Panc1 (cell line): ENCODE data around the gene PSME3IP1. TPM values are rescaled to one million over a fixed set of nuclear protein-coding genes. Genes with fewer than 3 reads are reported as not detected.

Experiments used
- ATAC-seq: fragments of 200-7000 bp; cut with Tn5 transposase; 2 replicates; pipeline ENCODE4 v1.9.1; 2020; ENCODE audit warnings: mild to moderate bottlenecking, moderate library complexity
- BruUV-seq: library from RNA; stranded (reverse); fragments of 400-500 nt; replicated peaks from 2 replicates; lab custom pipeline; 2021; lab: Mats Ljungman, UMichigan
- CTCF ChIA-PET: fragments of 300-600 bp; sonication (Branson Sonifier 250); formaldehyde crosslinking; loops from one replicate; lab custom pipeline; 2022; ENCODE audit warnings: antibody characterized with exemption; lab: Charles Lee
- POLR2A ChIA-PET: fragments of 300-600 bp; sonication (Branson Sonifier 250); formaldehyde crosslinking; loops from one replicate; lab custom pipeline; 2022; ENCODE audit warnings: antibody characterized with exemption; lab: Charles Lee
- DNase-seq: peaks from one replicate; pipeline ENCODE4 v3.0.0-alpha.2; 2010; ENCODE audit warnings: low read depth, low spot score
- H3K27ac ChIP-seq: 2 replicates; pipeline ENCODE4 v1.5.1; 2011; ENCODE audit warnings: mild to moderate bottlenecking, low read length, inconsistent platforms
- H3K27me3 ChIP-seq: fragments of 200-500 bp; sonication (Bioruptor generic); 2 replicates; pipeline ENCODE4 v1.6.0; 2014; ENCODE audit warnings: low read length, inconsistent platforms; ENCODE audit not compliant: control insufficient read depth, insufficient read depth
- H3K36me3 ChIP-seq: fragments of 200-500 bp; sonication (Bioruptor generic); 2 replicates; pipeline ENCODE4 v1.5.1; 2014; ENCODE audit warnings: inconsistent platforms, mild to moderate bottlenecking, low read length, moderate library complexity; ENCODE audit not compliant: control insufficient read depth, insufficient read depth
- H3K4me1 ChIP-seq: 2 replicates; pipeline ENCODE4 v1.5.1; 2011; ENCODE audit warnings: inconsistent platforms, mild to moderate bottlenecking, low read length, moderate library complexity; ENCODE audit not compliant: control insufficient read depth, insufficient read depth
- H3K4me3 ChIP-seq, 2 experiments: 2 replicates each; pipeline ENCODE4 v1.5.1; 2011 to 2012; ENCODE audit warnings: low read depth in 2 of 2, low read length in 2 of 2, mild to moderate bottlenecking in 2 of 2, inconsistent platforms in 1 of 2, moderate library complexity in 1 of 2
- H3K9me3 ChIP-seq: fragments of 200-500 bp; sonication (Bioruptor generic); 2 replicates; pipeline ENCODE4 v1.5.1; 2014; ENCODE audit warnings: low read depth, mild to moderate bottlenecking, inconsistent platforms, low read length, moderate library complexity; ENCODE audit not compliant: control insufficient read depth, insufficient read depth
- POLR2AphosphoS5 ChIP-seq: IDR thresholded peaks from 2 replicates; pipeline ENCODE4 v1.6.1; 2012; ENCODE audit warnings: mild to moderate bottlenecking, low read depth, low read length, moderate library complexity
- REST ChIP-seq, 2 experiments: IDR thresholded peaks; 2 replicates each; pipeline ENCODE4 v1.6.1; 2011 to 2012; ENCODE audit warnings: low read depth in 2 of 2, control low read depth in 1 of 2, low read length in 1 of 2, mild to moderate bottlenecking in 1 of 2, moderate library complexity in 1 of 2; ENCODE audit not compliant: insufficient read depth in 1 of 2
- SIN3A ChIP-seq: IDR thresholded peaks from 2 replicates; pipeline ENCODE4 v1.6.1; 2012; ENCODE audit warnings: low read depth, mild to moderate bottlenecking, low read length, moderate library complexity, borderline replicate concordance; ENCODE audit not compliant: insufficient read depth
- TCF7L2 ChIP-seq: IDR thresholded peaks from 2 replicates; pipeline ENCODE4 v1.6.1; 2011; ENCODE audit warnings: mild to moderate bottlenecking, low read depth, low read length, inconsistent platforms
- in situ Hi-C: cut with HindIII; loops from 2 replicates; pipeline ENCODE4 v1.10.0; 2016; ENCODE audit warnings: low sequenced_read_pairs, low pct_unique_long_range_greater_than_20kb
- intact Hi-C: fragments of 100-400 bp; cut with micrococcal nuclease; formaldehyde crosslinking; loops from one replicate; pipeline ENCODE4 v1.10.0; 2022; ENCODE audit not compliant: unreplicated experiment
- total RNA-seq: library from RNA; stranded (reverse); gene quantifications from one replicate; pipeline ENCODE4 v1.2.1, GENCODE V29; 2021; ENCODE audit not compliant: unreplicated experiment
- TF ChIP-seq, protein P1 (sequence below): fragments of 450-650 bp; IDR thresholded peaks from 2 replicates; pipeline ENCODE4 v1.5.1; 2017; ENCODE audit warnings: mild to moderate bottlenecking

Gene PSME3IP1
- total RNA-seq, 1 experiment from 2014 or later = 67.6 TPM

DNA sequence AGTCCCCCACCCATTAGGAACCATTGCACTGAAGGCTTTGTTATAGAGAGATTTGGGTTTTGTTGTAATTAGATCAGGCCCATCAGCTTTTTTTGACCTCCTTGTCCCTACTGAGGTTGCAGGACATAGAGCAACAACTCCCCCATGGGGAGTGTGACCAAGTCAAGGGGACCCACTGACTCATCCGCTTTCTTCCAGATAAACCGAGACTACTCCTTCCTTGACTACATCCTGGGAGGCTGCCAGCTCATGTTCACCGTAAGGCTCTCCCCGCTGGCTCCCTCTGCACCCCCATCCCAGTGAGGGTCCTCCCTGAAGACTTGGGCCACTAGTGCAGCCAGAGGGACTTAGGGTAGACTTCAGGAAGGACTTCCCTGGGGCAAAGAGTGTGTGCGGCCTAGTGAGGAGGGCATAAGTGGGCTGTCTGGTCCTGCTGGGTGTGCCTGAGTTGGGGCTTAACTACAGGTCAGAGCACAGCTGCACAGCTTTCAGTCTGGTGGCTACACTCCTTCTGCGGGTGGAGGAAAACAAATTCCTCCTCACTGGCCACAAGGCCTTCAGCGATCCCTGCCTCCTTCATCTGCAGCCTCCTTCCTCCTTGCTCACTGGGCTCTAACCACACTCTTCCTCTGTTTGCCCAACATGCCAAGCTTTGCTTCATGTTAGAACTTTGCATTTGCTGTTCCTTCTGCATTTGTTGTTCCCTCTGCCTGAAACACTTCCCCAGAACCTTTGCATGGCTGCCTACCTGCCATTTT is 62.4 kb downstream of the PSME3IP1 start:
- DNase-seq (no peak), ATAC-seq (no peak)
- Histone ChIP-seq H3K4me1 (no peaks in the 10 kb centered on the region), H3K36me3 (no peaks in the 10 kb centered on the region), H3K27me3 (no peaks in the 10 kb centered on the region), H3K9me3 (no peaks in the 10 kb centered on the region), H3K27ac (no peak overlapping the region), H3K4me3 (no peak overlapping the region)
- intact Hi-C loops (no loop called here), in situ Hi-C loops (no loop called here)
- TF ChIP-seq SIN3A (no peak), REST (IDR thresholded peaks at IDR 0.05; ENCODE audit: insufficient read depth in 1 of 2, low read depth in 2 of 2, low read length in 1 of 2) (no peak), POLR2AphosphoS5 (no peak), TCF7L2 (no peak)
- TF ChIP-seq, protein P1, sequence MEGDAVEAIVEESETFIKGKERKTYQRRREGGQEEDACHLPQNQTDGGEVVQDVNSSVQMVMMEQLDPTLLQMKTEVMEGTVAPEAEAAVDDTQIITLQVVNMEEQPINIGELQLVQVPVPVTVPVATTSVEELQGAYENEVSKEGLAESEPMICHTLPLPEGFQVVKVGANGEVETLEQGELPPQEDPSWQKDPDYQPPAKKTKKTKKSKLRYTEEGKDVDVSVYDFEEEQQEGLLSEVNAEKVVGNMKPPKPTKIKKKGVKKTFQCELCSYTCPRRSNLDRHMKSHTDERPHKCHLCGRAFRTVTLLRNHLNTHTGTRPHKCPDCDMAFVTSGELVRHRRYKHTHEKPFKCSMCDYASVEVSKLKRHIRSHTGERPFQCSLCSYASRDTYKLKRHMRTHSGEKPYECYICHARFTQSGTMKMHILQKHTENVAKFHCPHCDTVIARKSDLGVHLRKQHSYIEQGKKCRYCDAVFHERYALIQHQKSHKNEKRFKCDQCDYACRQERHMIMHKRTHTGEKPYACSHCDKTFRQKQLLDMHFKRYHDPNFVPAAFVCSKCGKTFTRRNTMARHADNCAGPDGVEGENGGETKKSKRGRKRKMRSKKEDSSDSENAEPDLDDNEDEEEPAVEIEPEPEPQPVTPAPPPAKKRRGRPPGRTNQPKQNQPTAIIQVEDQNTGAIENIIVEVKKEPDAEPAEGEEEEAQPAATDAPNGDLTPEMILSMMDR = no peak
- ChIA-PET CTCF (no interaction called here), POLR2A (no interaction called here)
- BruUV-seq = no TSS peak

DNA sequence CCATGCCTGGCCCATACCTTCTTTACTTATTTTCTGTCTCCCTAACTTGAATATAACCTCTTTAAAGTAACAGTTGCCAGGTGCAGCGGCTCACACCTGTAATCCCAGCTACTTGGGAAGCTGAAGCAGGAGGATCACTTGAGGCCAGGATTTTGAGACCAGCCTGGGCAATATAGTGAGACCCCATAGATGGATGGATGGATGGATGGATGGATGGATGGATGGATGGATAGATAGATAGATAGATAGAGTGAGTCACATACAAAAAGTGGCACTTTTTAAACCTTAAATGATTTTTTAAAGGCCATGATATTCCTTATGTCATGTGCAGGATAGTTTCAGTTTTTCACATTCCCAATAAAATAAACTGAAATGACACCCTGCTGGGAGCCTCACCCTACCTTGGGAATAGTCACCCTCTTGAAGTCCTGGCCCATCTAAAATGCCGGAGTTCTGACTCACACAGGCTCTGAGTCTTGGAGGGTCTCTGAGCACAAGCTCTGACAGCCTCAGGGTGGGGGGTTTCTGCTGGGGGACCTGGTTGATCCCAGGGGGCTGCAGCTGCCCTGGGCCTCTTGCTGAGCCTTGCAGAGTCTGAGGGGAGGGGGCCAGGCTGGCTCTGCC is 67.3 kb downstream of the PSME3IP1 start:
- Histone ChIP-seq H3K4me1 (no peaks in the 10 kb centered on the region), H3K27me3 (no peaks in the 10 kb centered on the region), H3K36me3 (no peaks in the 10 kb centered on the region), H3K27ac (no peak overlapping the region), H3K9me3 (no peaks in the 10 kb centered on the region), H3K4me3 (no peak overlapping the region)
- no TSS peak for BruUV-seq
- in situ Hi-C loops (no loop called here), intact Hi-C loops (no loop called here)
- TF ChIP-seq, protein P1 = no peak
- TF ChIP-seq TCF7L2 (no peak), SIN3A (no peak), REST (IDR thresholded peaks at IDR 0.05; ENCODE audit: insufficient read depth in 1 of 2, low read depth in 2 of 2, low read length in 1 of 2) (no peak), POLR2AphosphoS5 (no peak)
- DNase-seq (no peak), ATAC-seq (no peak)
- CTCF ChIA-PET = interaction anchor here (0.6 kb wide), 1 partner anchor 196 kb away, joined by 8 read pairs; no protein-coding TSS in a partner anchor
- POLR2A ChIA-PET = no interaction called here
